NOMO-1 treated with dmso at 0.1 percent for 144 hours (cell line): ENCODE results near the gene BHLHA15.

ENCODE experiments used
- DNase-seq: peaks from one replicate; lab custom pipeline; 2025; ENCODE audit not compliant: unreplicated experiment; lab: John Stamatoyannopoulos, UW

The BHLHA15 gene

DNA sequence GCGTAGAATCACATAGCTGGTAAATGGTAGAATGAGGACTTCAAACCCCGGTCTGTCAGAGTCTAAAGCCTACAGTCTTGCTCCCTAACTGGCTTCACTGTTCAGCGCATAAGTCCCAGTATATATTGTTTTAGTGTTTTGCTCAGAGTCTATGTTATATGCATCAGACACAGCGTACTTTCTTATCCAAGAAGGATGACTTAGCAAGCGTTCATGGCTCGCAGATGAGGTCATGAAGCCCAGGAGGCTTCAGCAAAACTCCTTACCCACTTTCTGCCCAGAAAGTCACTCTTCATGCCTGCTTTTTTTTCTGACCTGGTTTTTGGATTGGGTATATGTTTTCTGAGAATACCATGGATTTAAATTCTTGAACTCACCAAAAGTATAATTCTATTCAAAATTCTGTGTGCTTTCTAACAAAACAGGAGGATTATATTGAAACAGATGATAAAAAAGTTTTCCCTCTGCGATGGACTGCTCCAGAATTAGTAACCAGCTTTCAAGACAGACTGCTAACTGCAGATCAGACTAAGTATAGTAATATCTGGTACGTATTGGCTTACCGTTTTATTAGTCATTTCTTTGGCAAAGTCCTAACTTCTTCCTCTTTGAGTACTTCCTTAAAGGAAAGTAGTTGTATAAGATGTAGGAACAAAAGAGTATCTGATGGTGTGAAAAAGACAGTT, 24.6 kb upstream of the BHLHA15 start:
- DNase-seq: peak; percentile 94

DNA sequence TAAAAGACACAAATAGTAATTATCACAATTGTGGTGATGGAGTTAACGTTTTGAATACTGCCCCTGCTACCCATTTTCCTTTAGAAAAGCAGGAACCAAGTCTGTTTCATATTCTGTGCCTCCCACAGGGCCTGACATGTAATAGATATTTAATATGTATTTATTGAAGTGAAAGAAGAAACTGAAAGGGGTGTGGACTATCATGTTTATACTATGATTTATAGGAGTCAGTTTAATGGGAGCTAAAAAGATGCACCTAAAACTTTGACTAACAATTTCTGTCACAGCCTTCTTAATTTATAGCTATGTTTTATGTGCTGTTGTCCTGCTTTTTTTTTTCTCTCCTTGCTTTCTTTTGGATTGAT, 24.1 kb upstream of the BHLHA15 start:
- peak; percentile 94 for DNase-seq

DNA sequence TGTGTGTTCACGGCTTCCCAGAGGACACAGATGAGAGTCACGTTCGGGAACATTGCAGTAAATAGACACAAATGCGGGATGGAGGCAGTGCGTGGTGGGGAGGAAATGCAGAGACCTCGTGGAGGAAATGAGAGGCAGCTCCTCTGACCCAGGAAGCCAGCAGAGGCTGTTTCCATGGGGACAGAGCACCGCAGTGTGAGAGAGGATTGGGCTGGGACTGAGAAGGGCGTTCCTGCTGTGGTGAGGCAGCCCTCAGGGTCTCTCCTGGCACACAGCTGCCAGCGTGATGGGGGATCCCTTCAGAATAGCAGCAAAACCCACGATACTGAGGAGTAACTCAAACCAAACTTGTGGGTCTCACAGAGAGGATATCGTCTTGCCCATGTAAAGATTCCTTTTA, 21.7 kb upstream of the BHLHA15 start:
- DNase-seq: no peak

DNA sequence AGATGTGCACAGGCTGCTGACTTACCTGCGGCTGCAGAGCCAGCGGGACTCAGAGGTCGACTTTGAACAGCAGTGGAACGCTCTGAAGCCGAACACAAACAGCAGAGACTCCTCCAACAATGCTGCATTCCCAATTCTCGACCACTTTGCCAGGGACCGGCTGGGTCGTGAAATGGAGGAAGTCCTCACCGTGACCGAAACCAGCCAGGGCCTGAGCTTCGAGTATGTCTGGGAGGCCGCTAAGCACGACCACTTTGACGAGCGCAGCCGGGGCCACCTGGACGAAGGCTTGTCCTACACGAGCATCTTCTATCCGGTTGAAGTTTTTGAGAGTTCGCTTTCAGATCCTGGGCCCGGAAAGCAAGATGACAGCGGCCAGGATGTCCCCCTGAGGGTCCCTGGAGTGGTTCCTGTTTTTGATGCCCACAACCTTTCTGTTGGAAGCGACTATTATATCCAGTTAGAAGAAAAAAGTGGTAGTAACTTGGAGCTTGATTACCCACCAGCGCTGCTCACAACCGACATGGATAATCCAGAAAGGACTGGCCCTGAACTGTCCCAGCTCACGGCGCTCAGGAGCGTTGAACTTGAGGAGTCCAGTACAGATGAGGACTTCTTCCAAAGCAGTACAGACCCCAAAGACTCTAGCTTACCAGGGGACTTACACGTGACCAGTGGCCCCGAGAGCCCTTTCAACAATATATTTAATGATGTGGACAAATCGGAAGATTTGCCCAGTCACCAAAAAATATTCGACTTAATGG, 19.4 kb upstream of the BHLHA15 start:
- no peak for DNase-seq

DNA sequence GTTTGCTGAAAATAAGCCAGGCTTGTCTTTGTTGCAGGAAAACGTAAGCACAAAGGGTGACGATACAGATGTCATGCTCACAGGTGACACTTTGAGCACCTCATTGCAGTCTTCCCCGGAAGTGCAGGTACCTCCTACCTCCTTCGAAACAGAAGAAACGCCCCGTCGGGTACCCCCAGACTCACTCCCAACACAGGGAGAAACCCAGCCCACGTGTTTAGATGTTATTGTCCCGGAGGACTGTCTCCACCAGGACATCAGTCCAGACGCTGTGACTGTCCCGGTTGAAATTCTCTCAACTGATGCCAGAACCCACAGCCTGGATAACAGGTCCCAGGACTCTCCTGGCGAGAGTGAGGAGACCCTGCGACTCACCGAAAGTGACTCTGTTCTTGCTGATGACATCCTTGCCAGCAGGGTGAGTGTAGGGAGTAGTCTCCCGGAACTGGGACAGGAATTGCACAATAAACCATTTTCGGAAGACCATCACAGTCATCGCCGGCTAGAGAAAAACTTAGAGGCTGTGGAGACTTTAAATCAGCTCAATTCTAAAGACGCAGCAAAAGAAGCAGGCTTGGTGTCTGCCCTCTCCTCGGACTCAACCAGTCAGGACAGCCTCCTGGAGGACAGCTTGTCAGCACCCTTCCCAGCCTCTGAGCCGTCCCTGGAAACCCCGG, 18.3 kb upstream of the BHLHA15 start:
- no peak for DNase-seq

DNA sequence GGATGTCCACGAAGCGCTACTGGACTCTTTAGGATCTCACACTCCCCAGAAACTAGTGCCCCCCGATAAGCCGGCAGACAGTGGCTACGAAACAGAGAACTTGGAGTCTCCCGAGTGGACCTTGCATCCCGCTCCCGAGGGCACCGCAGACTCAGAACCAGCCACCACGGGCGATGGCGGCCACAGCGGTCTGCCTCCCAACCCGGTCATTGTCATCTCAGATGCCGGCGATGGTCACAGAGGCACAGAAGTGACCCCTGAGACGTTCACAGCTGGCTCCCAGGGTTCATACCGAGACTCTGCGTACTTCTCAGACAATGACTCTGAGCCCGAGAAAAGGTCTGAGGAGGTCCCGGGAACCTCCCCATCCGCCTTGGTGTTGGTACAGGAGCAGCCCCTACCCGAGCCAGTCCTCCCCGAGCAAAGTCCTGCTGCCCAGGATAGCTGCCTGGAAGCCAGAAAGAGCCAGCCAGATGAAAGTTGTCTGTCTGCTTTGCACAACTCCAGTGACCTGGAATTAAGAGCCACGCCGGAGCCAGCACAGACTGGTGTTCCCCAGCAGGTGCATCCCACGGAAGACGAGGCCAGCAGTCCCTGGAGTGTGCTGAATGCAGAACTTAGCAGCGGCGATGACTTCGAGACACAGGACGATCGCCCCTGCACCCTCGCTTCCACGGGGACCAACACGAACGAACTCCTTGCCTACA, 17.6 kb upstream of the BHLHA15 start:
- no peak for DNase-seq

DNA sequence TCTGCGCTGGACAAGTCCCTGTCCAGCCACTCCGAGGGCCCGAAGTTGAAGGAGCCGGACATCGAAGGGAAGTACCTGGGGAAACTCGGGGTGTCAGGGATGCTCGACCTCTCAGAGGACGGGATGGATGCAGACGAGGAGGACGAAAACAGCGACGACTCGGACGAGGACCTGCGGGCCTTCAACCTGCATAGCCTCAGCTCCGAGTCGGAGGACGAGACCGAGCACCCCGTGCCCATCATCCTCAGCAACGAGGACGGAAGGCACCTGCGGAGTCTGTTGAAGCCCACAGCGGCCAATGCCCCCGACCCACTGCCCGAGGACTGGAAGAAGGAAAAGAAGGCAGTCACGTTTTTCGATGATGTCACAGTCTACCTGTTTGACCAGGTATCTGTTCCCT, 17.1 kb upstream of the BHLHA15 start:
- no peak for DNase-seq

DNA sequence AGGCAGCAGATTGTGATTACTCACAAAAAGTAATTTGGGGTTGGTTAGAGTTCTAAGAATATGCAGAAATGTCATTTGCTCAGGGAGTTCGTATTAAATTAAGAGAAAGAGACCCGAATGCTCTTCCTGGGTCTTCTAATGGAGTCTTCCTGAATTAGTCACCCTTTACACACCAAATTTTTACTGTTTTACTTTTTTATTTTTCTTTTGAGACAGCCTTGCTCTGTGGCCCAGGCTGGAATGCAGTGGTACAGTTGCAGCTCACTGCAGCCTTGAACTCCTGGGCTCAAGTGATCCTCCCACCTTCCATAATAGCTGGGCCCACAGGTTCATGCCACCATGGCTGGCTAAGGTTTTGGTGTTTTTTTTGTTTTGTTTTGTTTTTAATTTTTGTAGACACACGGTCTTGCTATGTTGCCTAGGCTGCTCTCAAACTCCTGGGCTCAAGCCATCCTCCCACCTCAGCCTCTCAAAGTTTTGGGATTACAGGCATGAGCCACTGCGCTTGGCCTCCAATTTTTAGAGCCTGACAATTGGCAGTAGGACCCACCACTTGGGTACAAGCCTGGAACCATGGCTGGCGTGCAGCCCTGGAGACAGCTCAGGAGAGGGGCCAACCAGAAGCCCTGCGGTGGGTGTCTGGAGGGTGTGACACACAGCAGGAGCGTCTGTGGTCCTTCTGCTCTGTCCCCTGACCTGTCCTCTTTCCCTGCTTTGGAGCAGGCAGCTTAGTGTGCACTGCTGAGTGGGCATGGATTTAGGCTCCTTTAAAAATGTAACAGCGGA, 16.4 kb upstream of the BHLHA15 start:
- no peak for DNase-seq

DNA sequence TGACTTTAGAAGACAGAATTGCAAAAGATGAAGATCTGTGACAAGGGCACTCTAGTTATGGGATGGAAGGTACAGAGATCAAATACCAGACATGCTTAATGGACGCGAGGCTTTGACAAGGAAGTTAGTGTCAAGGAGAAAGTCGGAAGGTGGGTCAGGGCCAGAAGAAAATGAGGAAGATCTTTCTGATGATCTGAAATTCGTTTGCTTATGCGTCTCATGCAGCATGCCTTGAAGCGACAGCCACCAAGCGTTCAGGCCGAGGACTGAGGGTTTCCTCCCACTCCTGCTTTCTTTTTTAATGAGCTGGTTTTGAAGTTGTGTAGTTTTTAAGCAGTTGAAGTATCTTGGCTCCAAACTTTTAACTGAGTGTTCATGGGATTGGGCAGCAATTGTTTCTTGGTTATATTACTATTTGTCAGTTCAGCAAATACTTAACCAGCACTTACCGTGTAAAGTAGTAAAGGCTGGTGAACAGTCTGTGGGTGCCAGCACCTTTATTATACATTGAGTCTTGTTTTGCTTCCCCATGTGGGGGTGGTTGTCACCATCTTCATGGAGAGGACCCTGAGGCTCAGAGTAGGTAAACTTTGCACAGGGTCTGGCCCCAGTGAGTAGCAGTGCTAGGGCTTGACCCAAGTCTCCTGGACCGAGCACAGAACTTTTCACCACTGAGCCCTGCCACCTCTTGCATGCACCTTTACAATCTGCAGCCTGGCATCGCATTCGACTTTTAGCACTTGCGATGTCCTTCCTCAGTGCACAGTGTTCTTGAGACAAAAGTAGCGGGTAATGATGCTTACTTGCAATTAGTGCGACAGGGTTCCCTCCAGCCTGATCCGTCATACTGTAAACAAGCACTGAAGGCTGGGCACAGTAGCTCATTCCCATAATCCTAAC, 14.3 kb upstream of the BHLHA15 start:
- DNase-seq: peak; percentile 92

DNA sequence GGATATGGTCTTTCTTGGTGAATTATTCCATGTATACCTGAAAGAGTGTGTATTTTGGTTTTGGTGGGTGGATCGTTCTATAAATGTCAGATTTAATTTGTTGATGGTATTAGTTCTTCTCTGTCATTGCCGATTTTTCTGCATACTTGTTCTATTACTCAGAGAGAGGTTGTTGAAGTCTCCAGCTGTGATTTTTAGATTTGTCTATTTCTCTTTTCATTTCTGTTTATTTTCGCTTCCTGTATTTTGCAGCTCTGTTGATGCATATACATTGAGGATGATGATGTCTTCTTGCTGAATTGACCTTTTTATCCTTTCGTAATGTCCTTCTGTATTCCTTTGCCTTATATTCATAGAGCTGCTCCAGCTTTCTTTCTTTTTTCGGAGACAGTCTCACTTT, 12.1 kb upstream of the BHLHA15 start:
- no peak for DNase-seq

DNA sequence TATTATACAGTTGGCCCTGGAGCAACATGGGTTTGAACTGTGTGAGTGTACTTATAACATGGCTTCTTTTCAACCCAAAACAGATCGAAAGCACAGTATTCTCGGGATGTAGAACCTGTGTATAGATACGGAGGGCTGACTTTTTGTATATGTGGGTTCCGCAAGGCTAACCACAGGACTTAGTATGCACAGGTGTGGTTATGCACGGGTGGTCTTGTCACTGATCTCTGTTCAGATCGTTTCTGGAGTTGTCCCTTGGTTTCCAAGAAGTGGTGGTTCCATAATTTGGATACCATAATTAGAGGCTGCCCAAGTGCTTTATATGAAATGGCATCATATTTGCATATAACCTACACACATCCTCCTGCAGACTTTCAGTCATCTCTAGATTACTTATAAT, 10.9 kb upstream of the BHLHA15 start:
- no peak for DNase-seq

DNA sequence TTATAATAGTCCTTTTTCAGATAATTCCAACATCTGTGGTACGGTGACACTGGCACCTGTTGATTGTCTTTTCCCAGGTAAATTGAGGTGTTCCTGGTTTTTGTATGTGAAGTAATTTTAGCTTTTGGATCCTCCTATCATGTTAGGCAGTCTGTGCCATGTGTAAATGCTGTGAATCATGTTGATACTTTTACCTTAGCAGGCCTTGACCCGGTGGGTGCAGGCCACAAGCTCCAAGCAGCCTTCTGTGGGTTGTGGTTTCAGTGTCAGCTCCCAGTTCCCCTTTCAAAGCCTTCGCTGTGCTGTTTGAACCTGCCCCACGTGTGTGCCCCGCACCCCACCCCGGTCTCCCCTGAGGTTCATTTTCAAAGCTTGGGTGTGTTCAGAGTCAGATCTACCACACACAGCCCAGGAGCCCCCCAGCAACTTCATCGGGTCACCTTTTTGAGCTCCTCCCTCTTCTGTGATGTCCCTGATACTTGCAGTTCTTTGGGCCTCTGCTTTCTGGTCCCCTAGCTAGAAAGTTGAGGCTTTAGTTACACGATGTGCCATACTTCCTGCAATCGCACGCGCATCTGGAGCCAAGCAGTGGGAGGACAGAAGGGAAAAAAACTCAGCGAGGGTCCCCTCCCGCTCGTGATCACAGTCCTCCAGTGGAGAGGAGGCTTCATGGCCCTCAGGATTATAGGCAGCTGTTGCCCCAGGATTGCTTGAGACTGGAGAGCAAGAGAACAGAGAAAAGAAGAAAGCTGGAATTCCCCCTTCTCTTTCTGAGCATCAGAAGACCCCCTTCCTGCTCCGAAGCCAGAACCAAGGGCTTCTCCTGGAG, 8.7 kb upstream of the BHLHA15 start:
- peak; percentile 94 for DNase-seq

DNA sequence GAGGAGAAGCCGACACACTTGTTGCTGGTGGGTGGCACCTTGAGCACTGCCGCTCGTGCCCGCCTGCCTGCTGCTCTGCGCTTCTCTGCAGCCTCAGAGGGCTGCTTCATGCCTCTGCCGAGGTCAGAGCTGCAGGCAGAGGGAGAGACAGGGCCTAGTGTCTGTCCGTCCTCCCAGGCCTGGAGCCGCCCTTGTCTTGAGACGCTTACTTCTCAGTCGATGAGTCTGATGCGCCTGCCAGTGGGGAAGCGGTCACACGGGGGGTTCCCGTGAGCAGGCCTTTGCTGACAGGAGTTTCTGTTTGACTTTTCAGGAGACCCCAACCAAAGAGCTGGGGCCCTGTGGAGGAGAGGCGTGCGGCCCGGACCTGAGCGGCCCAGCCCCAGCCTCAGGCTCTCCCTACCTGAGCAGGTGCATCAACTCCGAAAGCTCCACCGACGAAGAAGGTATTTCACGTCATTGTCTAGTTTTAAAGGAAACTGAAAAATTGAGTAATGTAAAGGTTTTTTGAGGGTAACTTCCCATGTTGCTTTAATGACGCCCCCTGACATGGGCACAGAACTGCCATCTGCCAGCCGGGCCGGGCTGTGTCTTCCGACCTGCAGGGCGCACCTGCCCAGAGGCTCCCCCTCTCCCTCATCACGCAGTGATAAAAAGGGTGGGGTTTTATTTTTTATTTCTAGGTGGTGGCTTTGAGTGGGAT, 7.8 kb upstream of the BHLHA15 start:
- DNase-seq: no peak

DNA sequence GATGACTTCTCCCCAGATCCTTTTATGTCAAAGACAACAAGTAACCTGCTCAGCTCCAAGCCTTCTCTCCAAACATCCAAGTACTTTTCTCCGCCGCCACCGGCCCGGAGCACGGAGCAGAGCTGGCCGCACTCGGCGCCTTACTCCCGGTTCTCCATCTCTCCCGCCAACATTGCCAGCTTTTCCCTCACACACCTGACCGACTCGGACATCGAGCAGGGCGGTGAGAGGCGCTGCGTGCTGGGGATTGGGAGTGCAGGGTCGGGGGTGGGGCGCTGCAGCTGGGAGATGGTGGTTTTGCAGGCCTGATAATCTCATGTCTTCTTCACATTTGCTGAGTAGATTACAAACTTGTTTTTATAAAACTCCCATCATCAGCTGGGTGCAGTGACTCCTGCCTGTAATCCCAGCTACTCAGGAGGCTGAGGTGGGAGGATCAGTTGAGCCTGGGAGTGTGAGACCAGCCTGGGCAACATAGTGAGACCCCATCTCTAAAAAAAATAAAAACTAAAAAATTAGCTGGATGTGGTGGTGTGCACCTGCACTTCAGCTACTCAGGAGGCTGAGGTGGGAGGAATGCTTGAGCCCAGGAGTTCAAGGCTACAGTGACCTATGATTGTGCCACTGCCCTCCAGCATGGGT, 7.2 kb upstream of the BHLHA15 start:
- DNase-seq: no peak

DNA sequence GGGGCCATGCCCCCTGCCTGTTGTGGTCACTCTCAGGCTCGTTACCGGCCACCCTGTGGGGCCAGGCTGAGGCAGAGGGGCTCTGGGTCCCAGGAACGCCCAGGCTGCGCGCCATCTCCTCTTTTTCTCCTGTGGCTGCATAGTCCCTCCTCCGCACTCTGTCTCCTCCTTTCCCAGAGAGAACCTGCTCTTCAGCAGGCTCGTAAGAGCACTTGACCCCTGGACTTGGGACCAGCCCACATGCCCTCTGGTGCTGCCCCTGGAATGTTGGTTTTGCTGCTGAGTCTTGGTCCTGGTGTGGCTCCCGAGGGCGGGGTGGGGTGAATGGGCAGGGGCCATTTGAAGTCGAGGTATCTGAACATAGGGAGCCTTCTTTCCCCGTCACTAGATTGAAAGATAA, 6.6 kb upstream of the BHLHA15 start:
- DNase-seq: no peak

DNA sequence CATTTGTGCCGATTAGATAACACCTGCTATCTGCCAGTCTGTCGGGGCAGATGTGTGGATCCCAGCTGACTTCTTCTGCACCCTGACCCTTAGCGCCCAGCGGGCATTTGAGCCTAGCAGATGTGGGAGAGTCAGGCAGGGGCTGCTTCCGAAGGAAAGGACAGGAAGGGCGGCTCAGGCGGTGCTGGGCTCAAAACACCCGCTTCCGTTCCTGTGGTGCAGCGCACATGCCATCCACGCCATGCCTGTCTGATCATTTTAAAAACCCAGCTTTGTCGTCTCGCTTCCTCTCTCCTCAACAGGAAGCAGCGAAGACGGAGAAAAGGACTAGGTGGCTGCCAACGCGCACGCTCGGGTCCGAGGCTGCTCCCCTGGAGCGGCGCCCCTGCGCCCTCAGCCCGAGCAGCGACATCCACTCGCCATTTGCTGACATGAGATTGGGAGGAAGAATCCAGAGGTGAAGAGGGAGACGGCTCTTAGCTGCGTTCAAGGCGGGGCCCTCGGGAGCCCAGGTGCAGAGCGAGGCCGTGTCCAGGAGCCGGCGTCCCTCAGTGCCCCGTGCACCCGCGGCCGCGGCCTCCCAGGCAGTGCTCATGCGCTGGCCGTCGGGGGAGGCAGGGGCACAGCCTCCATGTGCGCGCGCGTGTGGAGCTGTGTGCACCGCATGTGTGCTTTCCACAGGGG, 5.9 kb upstream of the BHLHA15 start:
- DNase-seq: no peak
